K562 (cell line): ENCODE results near the gene TMEM181. TPM values are rescaled to one million over a fixed set of nuclear protein-coding genes. Genes with fewer than 3 reads are reported as not detected.

ENCODE experiments used
- ATAC-seq: fragments of 200-7000 bp; cut with Tn5 transposase; 3 replicates; pipeline ENCODE4 v1.9.1; 2020; ENCODE audit warnings: moderate library complexity
- BruUV-seq: library from RNA; stranded (reverse); fragments of 400-500 nt; replicated peaks from 2 replicates; lab custom pipeline; 2021; lab: Mats Ljungman, UMichigan
- CTCF ChIA-PET: fragments of 300-600 bp; formaldehyde crosslinking; extraction: SDS; loops from one replicate; lab custom pipeline; 2021; ENCODE audit warnings: low intra/inter-chr PET ratio; lab: Yijun Ruan, JAX
- POLR2A ChIA-PET: fragments of 300-600, 350-650 bp; sonication (Branson Sonifier 250); formaldehyde crosslinking; extraction: SDS; loops from one replicate; lab custom pipeline; 2021; ENCODE audit warnings: antibody characterized with exemption, inconsistent platforms; lab: Yijun Ruan, JAX
- DNase-seq, 4 experiments: peaks; one replicate each; pipeline versions ENCODE4 v3.0.0 to v3.0.0-alpha.2; 2011 to 2018; ENCODE audit warnings: low spot score in 3 of 4, mixed read lengths in 3 of 4; ENCODE audit errors: extremely low read depth in 1 of 4
- FAIRE-seq: peaks from 2 replicates; lab custom pipeline; 2011; peaks lifted over from hg19 to GRCh38; lab: Jason Lieb, UNC
- H2AFZ ChIP-seq: 2 replicates; pipeline ENCODE4 v1.6.0; 2011; ENCODE audit warnings: low read depth, low read length, control low read depth, inconsistent platforms
- H3K27ac ChIP-seq: fragments of 200-600 bp; 3 replicates; pipeline ENCODE4 v1.8.0; 2011; ENCODE audit warnings: low read depth, mild to moderate bottlenecking, control low read depth, inconsistent platforms, low read length, moderate library complexity, mixed read lengths; ENCODE audit errors: extremely low read depth
- H3K27me3 ChIP-seq, 2 experiments: fragments of 300-600 bp in 1 of 2; 2 replicates in 1 of 2; 3 replicates in 1 of 2; pipeline versions ENCODE4 v1.6.0 to v1.8.0; 2011; ENCODE audit warnings: inconsistent platforms in 2 of 2, low read length in 2 of 2, mild to moderate bottlenecking in 1 of 2, mixed read lengths in 1 of 2, moderate library complexity in 1 of 2; ENCODE audit not compliant: control insufficient read depth in 2 of 2, insufficient read depth in 2 of 2
- H3K36me3 ChIP-seq: fragments of 300-600 bp; 3 replicates; pipeline ENCODE4 v1.8.0; 2011; ENCODE audit warnings: mild to moderate bottlenecking, low read length, inconsistent platforms; ENCODE audit not compliant: control insufficient read depth, insufficient read depth
- H3K4me1 ChIP-seq, 2 experiments: fragments of 200-600 bp in 1 of 2; replicated peaks in 1 of 2; 2 replicates in 1 of 2; 3 replicates in 1 of 2; pipeline versions ENCODE4 v1.5.1 to v1.8.0; 2011; ENCODE audit warnings: inconsistent platforms in 2 of 2, low read length in 2 of 2, mild to moderate bottlenecking in 1 of 2, mixed read lengths in 1 of 2, moderate library complexity in 1 of 2; ENCODE audit not compliant: control insufficient read depth in 2 of 2, insufficient read depth in 2 of 2
- H3K4me2 ChIP-seq: 2 replicates; pipeline ENCODE4 v1.6.1; 2011; ENCODE audit warnings: low read length, control low read depth, inconsistent platforms, mixed read lengths; ENCODE audit not compliant: insufficient read depth
- H3K4me3 ChIP-seq: fragments of 200-600 bp; sonication (generic), shearing (Covaris generic); 2 replicates; pipeline ENCODE4 v1.5.1; 2016; ENCODE audit warnings: control low read depth, inconsistent platforms
- H3K79me2 ChIP-seq: fragments of 200-600 bp; 3 replicates; pipeline ENCODE4 v1.8.0; 2011; ENCODE audit warnings: low read length, inconsistent platforms; ENCODE audit not compliant: control insufficient read depth, insufficient read depth
- H3K9ac ChIP-seq, 2 experiments: 2 replicates each; pipeline versions ENCODE4 v1.6.0 to v1.6.1; 2011; ENCODE audit warnings: low read depth in 2 of 2, low read length in 2 of 2, control low read depth in 1 of 2, inconsistent platforms in 1 of 2, mild to moderate bottlenecking in 1 of 2, mixed read lengths in 1 of 2; ENCODE audit not compliant: insufficient read depth in 1 of 2
- H3K9me1 ChIP-seq: one replicate; pipeline ENCODE4 v1.6.0; 2011; ENCODE audit warnings: inconsistent platforms, mild to moderate bottlenecking, low read length, moderate library complexity; ENCODE audit not compliant: control insufficient read depth, insufficient read depth
- H3K9me3 ChIP-seq: replicated peaks from 2 replicates; pipeline ENCODE4 v1.5.1; 2011; ENCODE audit warnings: low read depth, low read length, inconsistent platforms; ENCODE audit not compliant: control insufficient read depth, insufficient read depth
- H4K20me1 ChIP-seq: replicated peaks from 2 replicates; pipeline ENCODE4 v1.6.1; 2011; ENCODE audit warnings: low read length, inconsistent platforms, mixed read lengths; ENCODE audit not compliant: control insufficient read depth, insufficient read depth
- BACH1 ChIP-seq: fragments of 200-800 bp; sonication (Bioruptor generic); IDR thresholded peaks from 2 replicates; pipeline ENCODE4 v1.6.1; 2016; ENCODE audit warnings: missing genetic modification characterization, missing compliant biosample characterization
- CBX8 ChIP-seq: fragments of 200-600 bp; sonication (generic); IDR thresholded peaks from 2 replicates; pipeline ENCODE4 v1.6.1; 2012; ENCODE audit warnings: borderline replicate concordance, mixed run types, low read depth, mild to moderate bottlenecking, moderate library complexity, mixed read lengths, low read length, control low read depth, inconsistent platforms; ENCODE audit not compliant: poor library complexity, severe bottlenecking; ENCODE audit errors: extremely low read depth
- CCNT2 ChIP-seq: IDR thresholded peaks from 2 replicates; pipeline ENCODE4 v1.6.1; 2011; ENCODE audit warnings: borderline replicate concordance, low read depth, mild to moderate bottlenecking, moderate library complexity, mixed read lengths, low read length; ENCODE audit not compliant: insufficient read length; ENCODE audit errors: extremely low read depth
- ETV6 ChIP-seq, 3 experiments: fragments of 150-350 bp in 1 of 3; sonication (generic) in 1 of 3; formaldehyde crosslinking in 1 of 3; IDR thresholded peaks; 2 replicates each; pipeline versions ENCODE4 v1.6.1 to v1.8.0; 2014 to 2022; ENCODE audit warnings: borderline replicate concordance in 2 of 3, low read depth in 2 of 3, antibody characterized with exemption in 1 of 3, low read length in 1 of 3, mild to moderate bottlenecking in 1 of 3, missing genetic modification reagents in 1 of 3
- LEF1 ChIP-seq: fragments of 450-650 bp; IDR thresholded peaks from 2 replicates; pipeline ENCODE4 v1.6.1; 2016; ENCODE audit warnings: mild to moderate bottlenecking
- SAFB ChIP-seq: fragments of 200-400 bp; formaldehyde crosslinking; IDR thresholded peaks from 2 replicates; pipeline ENCODE4 v1.6.1; 2017; ENCODE audit warnings: low read depth, low read length, borderline replicate concordance
- SIRT6 ChIP-seq: IDR thresholded peaks from one replicate; pipeline ENCODE4 v1.6.1; 2012; ENCODE audit warnings: low read depth, mild to moderate bottlenecking, control low read depth, inconsistent platforms, low read length, moderate library complexity
- SMAD1 ChIP-seq: fragments of 150-350 bp; IDR thresholded peaks from 2 replicates; pipeline ENCODE4 v1.6.1; 2014; ENCODE audit warnings: low read length, low read depth; ENCODE audit not compliant: partially characterized antibody
- ZFPM2 ChIP-seq: fragments of 250-450 bp; sonication (Bioruptor Pico); IDR thresholded peaks from 2 replicates; pipeline ENCODE4 v1.5.1; 2022; ENCODE audit warnings: mild to moderate bottlenecking
- WGBS: fragments of 100-300 bp; shearing (Covaris generic); methylation state at CpG from one replicate; pipeline ENCODE4 v1.1.6; 2016; ENCODE audit warnings: low coverage, mixed read lengths; ENCODE audit not compliant: insufficient coverage; ENCODE audit errors: missing lambda C conversion rate; 5-methylcytosine and 5-hydroxymethylcytosine counted together
- in situ Hi-C: fragments of 300-500 bp; cut with MboI; formaldehyde crosslinking; loops from 4 replicates; pipeline ENCODE4 v1.15.0; 2018; ENCODE audit warnings: inconsistent platforms, mixed read lengths
- intact Hi-C: fragments of 100-400 bp; cut with micrococcal nuclease; formaldehyde crosslinking; loops from 2 replicates; pipeline ENCODE4 v1.14.2; 2022
- polyA plus RNA-seq, 8 experiments: library from polyadenylated mRNA; depleted of rRNA in 4 of 8; stranded (reverse) in 5 of 8; unstranded in 3 of 8; fragments of >200 nt; fragmentation: Nextera tagmentation in 2 of 8; fragmentation: Illumina TruSeq in 1 of 8; extraction: Ambion mirVana in 2 of 8; extraction: Trizol in 1 of 8; gene quantifications; 2 replicates each; pipeline versions ENCODE4 v1.2.1 to v1.2.3, GENCODE V29; 2011 to 2014; ENCODE audit warnings: inconsistent platforms in 1 of 8, missing spikeins in 1 of 8
- total RNA-seq, 7 experiments: library from RNA; depleted of rRNA in 6 of 7; stranded (reverse); fragments of >200 nt in 6 of 7; fragmentation: Illumina TruSeq in 2 of 7; extraction: Trizol in 2 of 7; gene quantifications; 2 replicates each; pipeline versions ENCODE4 v1.2.1 to v1.2.3, GENCODE V29; 2011 to 2021; ENCODE audit warnings: low replicate concordance in 1 of 7
- TF ChIP-seq, protein P1 (sequence below): sonication (generic); formaldehyde crosslinking; IDR thresholded peaks from 2 replicates; pipeline ENCODE4 v1.8.1; 2023; ENCODE audit warnings: mild to moderate bottlenecking, missing genetic modification reagents
- TF ChIP-seq, protein P2 (sequence below): fragments of 250-450 bp; sonication (Bioruptor Pico); IDR thresholded peaks from 2 replicates; pipeline ENCODE4 v1.5.0; 2021; ENCODE audit warnings: mild to moderate bottlenecking, borderline replicate concordance
- TF ChIP-seq, protein P3 (sequence below): fragments of 450-650 bp; IDR thresholded peaks from 2 replicates; pipeline ENCODE4 v1.7.1; 2018; ENCODE audit warnings: mild to moderate bottlenecking, low read depth; ENCODE audit not compliant: partially characterized antibody

TMEM181 gene
- total and polyA plus RNA-seq, 9 of the 15 experiments (the other 6 are each of a cell fraction or from before 2014, with no cell fraction given) = 5.6 to 27.2 (median 19.9) TPM

DNA sequence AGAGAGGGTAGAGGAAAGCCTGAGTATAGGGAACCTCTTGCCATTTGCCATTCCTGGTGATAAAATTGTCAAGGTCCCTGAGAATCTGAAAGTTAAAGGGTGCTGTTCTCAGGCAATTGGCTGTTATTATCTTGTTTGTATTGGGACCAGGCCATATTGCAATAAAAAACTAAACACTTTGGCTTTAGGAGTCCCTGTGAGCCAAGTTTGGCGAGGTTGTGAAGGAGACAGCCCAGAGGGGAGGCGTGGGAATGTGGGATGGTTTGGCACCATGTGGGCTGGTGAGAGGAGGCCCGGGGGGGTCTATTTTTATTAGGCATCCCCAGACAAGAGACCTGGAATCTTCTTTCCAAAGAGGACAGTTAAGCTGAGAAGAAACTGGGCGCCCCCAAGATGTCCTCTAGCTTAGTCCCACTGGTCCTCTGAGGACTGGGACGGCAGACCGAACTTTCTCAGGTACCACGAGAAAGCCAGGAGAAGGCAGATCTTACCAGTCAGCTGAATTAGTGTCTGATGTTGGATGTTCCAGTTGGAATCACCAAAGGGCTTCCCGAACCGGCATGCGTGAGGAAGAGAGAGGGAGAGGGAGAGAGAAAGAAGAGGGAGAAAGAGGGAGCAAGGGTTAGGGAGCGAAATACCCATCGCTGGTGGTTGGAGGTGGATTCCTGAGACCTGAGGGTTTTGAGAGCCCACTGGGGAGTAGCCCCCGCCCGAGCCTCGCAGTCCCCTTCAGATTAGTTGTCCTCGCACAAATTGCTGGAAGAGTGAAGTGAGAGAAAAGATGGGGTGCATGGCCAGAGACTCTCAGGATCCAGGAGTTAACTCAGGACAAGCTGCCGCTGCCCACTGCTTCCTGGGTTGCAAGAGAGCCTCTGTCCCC, 60.3 kb downstream of the TMEM181 start:
- no peaks in the 10 kb centered on the region for H3K9me3 ChIP-seq
- H3K4me3 ChIP-seq = no peak overlapping the region
- BruUV-seq = no TSS peak
- H3K27ac ChIP-seq = no peak overlapping the region
- 93% methylated on average over 17 of the region's 17 CpGs for WGBS
- ATAC-seq (no peak), FAIRE-seq (no peak), DNase-seq (no peak)
- intact Hi-C loops (no loop called here), in situ Hi-C loops (no loop called here)
- H3K4me2 ChIP-seq = no peak overlapping the region
- H3K9ac ChIP-seq = no peak overlapping the region; a peak in 1 of 4 replicates
- no peaks in the 10 kb centered on the region for H3K4me1 ChIP-seq
- no peaks in the 10 kb centered on the region for H3K9me1 ChIP-seq
- no peaks in the 10 kb centered on the region for H3K27me3 ChIP-seq
- H4K20me1 ChIP-seq = no peaks in the 10 kb centered on the region
- H3K79me2 ChIP-seq = no peaks in the 10 kb centered on the region
- CTCF ChIA-PET = no interaction called here
- peaks cover 52% of the 10 kb centered on the region for H3K36me3 ChIP-seq
- no peak overlapping the region for H2AFZ ChIP-seq
- POLR2A ChIA-PET = interaction anchor here (1.8 to 2.4 kb wide), 2 partner anchors 9 to 10 kb away, joined by 4 to 10 read pairs; no protein-coding TSS in a partner anchor
- TF ChIP-seq, protein P1, sequence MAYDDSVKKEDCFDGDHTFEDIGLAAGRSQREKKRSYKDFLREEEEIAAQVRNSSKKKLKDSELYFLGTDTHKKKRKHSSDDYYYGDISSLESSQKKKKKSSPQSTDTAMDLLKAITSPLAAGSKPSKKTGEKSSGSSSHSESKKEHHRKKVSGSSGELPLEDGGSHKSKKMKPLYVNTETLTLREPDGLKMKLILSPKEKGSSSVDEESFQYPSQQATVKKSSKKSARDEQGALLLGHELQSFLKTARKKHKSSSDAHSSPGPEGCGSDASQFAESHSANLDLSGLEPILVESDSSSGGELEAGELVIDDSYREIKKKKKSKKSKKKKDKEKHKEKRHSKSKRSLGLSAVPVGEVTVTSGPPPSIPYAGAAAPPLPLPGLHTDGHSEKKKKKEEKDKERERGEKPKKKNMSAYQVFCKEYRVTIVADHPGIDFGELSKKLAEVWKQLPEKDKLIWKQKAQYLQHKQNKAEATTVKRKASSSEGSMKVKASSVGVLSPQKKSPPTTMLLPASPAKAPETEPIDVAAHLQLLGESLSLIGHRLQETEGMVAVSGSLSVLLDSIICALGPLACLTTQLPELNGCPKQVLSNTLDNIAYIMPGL (CRISPR knock-in tag) = no peak
- TF ChIP-seq LEF1 = no peak
- TF ChIP-seq, protein P2, sequence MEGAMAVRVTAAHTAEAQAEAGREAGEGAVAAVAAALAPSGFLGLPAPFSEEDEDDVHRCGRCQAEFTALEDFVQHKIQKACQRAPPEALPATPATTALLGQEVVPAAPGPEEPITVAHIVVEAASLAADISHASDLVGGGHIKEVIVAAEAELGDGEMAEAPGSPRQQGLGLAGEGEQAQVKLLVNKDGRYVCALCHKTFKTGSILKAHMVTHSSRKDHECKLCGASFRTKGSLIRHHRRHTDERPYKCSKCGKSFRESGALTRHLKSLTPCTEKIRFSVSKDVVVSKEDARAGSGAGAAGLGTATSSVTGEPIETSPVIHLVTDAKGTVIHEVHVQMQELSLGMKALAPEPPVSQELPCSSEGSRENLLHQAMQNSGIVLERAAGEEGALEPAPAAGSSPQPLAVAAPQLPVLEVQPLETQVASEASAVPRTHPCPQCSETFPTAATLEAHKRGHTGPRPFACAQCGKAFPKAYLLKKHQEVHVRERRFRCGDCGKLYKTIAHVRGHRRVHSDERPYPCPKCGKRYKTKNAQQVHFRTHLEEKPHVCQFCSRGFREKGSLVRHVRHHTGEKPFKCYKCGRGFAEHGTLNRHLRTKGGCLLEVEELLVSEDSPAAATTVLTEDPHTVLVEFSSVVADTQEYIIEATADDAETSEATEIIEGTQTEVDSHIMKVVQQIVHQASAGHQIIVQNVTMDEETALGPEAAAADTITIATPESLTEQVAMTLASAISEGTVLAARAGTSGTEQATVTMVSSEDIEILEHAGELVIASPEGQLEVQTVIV = no peak
- TF ChIP-seq, protein P3, sequence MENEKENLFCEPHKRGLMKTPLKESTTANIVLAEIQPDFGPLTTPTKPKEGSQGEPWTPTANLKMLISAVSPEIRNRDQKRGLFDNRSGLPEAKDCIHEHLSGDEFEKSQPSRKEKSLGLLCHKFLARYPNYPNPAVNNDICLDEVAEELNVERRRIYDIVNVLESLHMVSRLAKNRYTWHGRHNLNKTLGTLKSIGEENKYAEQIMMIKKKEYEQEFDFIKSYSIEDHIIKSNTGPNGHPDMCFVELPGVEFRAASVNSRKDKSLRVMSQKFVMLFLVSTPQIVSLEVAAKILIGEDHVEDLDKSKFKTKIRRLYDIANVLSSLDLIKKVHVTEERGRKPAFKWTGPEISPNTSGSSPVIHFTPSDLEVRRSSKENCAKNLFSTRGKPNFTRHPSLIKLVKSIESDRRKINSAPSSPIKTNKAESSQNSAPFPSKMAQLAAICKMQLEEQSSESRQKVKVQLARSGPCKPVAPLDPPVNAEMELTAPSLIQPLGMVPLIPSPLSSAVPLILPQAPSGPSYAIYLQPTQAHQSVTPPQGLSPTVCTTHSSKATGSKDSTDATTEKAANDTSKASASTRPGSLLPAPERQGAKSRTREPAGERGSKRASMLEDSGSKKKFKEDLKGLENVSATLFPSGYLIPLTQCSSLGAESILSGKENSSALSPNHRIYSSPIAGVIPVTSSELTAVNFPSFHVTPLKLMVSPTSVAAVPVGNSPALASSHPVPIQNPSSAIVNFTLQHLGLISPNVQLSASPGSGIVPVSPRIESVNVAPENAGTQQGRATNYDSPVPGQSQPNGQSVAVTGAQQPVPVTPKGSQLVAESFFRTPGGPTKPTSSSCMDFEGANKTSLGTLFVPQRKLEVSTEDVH = no peak
- no peak for TF ChIP-seq ZFPM2 (CRISPR knock-in tag)
- TF ChIP-seq SIRT6 = no peak
- no peak for TF ChIP-seq SAFB
- no peak for TF ChIP-seq ETV6 (IDR thresholded peaks at IDR 0.05; ENCODE audit: borderline replicate concordance in 1 of 2, low read depth in 2 of 2, low read length in 1 of 2)
- TF ChIP-seq ETV6 (CRISPR knock-in tag; IDR thresholded peaks at IDR 0.05; ENCODE audit: borderline replicate concordance) = no peak
- no peak for TF ChIP-seq CBX8
- TF ChIP-seq SMAD1 = no peak
- TF ChIP-seq CCNT2 = no peak
- TF ChIP-seq BACH1 (tag) = no peak
